Panc1 (cell line): ENCODE measurements around the gene LIMK2. TPM values are rescaled to one million over a fixed set of nuclear protein-coding genes. Genes with fewer than 3 reads are reported as not detected.

Experiments used
- ATAC-seq: fragments of 200-7000 bp; cut with Tn5 transposase; 2 replicates; pipeline ENCODE4 v1.9.1; 2020; ENCODE audit warnings: mild to moderate bottlenecking, moderate library complexity
- BruUV-seq: library from RNA; stranded (reverse); fragments of 400-500 nt; replicated peaks from 2 replicates; lab custom pipeline; 2021; lab: Mats Ljungman, UMichigan
- CTCF ChIA-PET: fragments of 300-600 bp; sonication (Branson Sonifier 250); formaldehyde crosslinking; loops from one replicate; lab custom pipeline; 2022; ENCODE audit warnings: antibody characterized with exemption; lab: Charles Lee
- POLR2A ChIA-PET: fragments of 300-600 bp; sonication (Branson Sonifier 250); formaldehyde crosslinking; loops from one replicate; lab custom pipeline; 2022; ENCODE audit warnings: antibody characterized with exemption; lab: Charles Lee
- DNase-seq: peaks from one replicate; pipeline ENCODE4 v3.0.0-alpha.2; 2010; ENCODE audit warnings: low read depth, low spot score
- H3K27ac ChIP-seq: 2 replicates; pipeline ENCODE4 v1.5.1; 2011; ENCODE audit warnings: mild to moderate bottlenecking, low read length, inconsistent platforms
- H3K27me3 ChIP-seq: fragments of 200-500 bp; sonication (Bioruptor generic); 2 replicates; pipeline ENCODE4 v1.6.0; 2014; ENCODE audit warnings: low read length, inconsistent platforms; ENCODE audit not compliant: control insufficient read depth, insufficient read depth
- H3K36me3 ChIP-seq: fragments of 200-500 bp; sonication (Bioruptor generic); 2 replicates; pipeline ENCODE4 v1.5.1; 2014; ENCODE audit warnings: inconsistent platforms, mild to moderate bottlenecking, low read length, moderate library complexity; ENCODE audit not compliant: control insufficient read depth, insufficient read depth
- H3K4me1 ChIP-seq: 2 replicates; pipeline ENCODE4 v1.5.1; 2011; ENCODE audit warnings: inconsistent platforms, mild to moderate bottlenecking, low read length, moderate library complexity; ENCODE audit not compliant: control insufficient read depth, insufficient read depth
- H3K4me3 ChIP-seq, 2 experiments: 2 replicates each; pipeline ENCODE4 v1.5.1; 2011 to 2012; ENCODE audit warnings: low read depth in 2 of 2, low read length in 2 of 2, mild to moderate bottlenecking in 2 of 2, inconsistent platforms in 1 of 2, moderate library complexity in 1 of 2
- H3K9me3 ChIP-seq: fragments of 200-500 bp; sonication (Bioruptor generic); 2 replicates; pipeline ENCODE4 v1.5.1; 2014; ENCODE audit warnings: low read depth, mild to moderate bottlenecking, inconsistent platforms, low read length, moderate library complexity; ENCODE audit not compliant: control insufficient read depth, insufficient read depth
- POLR2AphosphoS5 ChIP-seq: IDR thresholded peaks from 2 replicates; pipeline ENCODE4 v1.6.1; 2012; ENCODE audit warnings: mild to moderate bottlenecking, low read depth, low read length, moderate library complexity
- SIN3A ChIP-seq: IDR thresholded peaks from 2 replicates; pipeline ENCODE4 v1.6.1; 2012; ENCODE audit warnings: low read depth, mild to moderate bottlenecking, low read length, moderate library complexity, borderline replicate concordance; ENCODE audit not compliant: insufficient read depth
- TCF7L2 ChIP-seq: IDR thresholded peaks from 2 replicates; pipeline ENCODE4 v1.6.1; 2011; ENCODE audit warnings: mild to moderate bottlenecking, low read depth, low read length, inconsistent platforms
- in situ Hi-C: cut with HindIII; loops from 2 replicates; pipeline ENCODE4 v1.10.0; 2016; ENCODE audit warnings: low sequenced_read_pairs, low pct_unique_long_range_greater_than_20kb
- intact Hi-C: fragments of 100-400 bp; cut with micrococcal nuclease; formaldehyde crosslinking; loops from one replicate; pipeline ENCODE4 v1.10.0; 2022; ENCODE audit not compliant: unreplicated experiment
- total RNA-seq: library from RNA; stranded (reverse); gene quantifications from one replicate; pipeline ENCODE4 v1.2.1, GENCODE V29; 2021; ENCODE audit not compliant: unreplicated experiment
- TF ChIP-seq, protein P1 (sequence below): fragments of 450-650 bp; IDR thresholded peaks from 2 replicates; pipeline ENCODE4 v1.5.1; 2017; ENCODE audit warnings: mild to moderate bottlenecking
- TF ChIP-seq, protein P2 (sequence below), 2 experiments: IDR thresholded peaks; 2 replicates each; pipeline ENCODE4 v1.6.1; 2011 to 2012; ENCODE audit warnings: low read depth in 2 of 2, control low read depth in 1 of 2, low read length in 1 of 2, mild to moderate bottlenecking in 1 of 2, moderate library complexity in 1 of 2; ENCODE audit not compliant: insufficient read depth in 1 of 2

Gene LIMK2
- total RNA-seq, 1 experiment from 2014 or later, result 12.6 TPM

DNA sequence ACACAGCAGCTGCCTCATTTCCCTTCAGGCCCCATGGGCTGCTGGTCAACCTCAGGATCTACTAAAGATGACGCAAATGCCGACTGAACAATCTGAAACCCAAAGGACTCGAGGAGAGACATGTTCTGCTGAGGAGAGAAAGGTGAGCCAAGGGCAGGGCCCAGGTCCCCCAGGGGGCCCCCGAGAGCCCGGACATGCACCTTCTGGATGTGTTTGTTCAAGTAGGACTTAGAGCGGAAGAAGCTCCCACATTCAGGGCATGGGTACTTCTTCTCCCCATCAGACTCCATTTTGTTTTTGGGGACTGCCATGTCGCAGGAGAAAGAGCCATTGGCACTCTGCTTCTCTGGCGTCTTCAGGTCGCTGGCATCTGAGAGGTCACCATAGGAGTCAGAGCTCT, 114.8 kb downstream of the LIMK2 start:
- no peak overlapping the region for H3K4me3 ChIP-seq
- no peak for TF ChIP-seq SIN3A
- TF ChIP-seq, protein P1, sequence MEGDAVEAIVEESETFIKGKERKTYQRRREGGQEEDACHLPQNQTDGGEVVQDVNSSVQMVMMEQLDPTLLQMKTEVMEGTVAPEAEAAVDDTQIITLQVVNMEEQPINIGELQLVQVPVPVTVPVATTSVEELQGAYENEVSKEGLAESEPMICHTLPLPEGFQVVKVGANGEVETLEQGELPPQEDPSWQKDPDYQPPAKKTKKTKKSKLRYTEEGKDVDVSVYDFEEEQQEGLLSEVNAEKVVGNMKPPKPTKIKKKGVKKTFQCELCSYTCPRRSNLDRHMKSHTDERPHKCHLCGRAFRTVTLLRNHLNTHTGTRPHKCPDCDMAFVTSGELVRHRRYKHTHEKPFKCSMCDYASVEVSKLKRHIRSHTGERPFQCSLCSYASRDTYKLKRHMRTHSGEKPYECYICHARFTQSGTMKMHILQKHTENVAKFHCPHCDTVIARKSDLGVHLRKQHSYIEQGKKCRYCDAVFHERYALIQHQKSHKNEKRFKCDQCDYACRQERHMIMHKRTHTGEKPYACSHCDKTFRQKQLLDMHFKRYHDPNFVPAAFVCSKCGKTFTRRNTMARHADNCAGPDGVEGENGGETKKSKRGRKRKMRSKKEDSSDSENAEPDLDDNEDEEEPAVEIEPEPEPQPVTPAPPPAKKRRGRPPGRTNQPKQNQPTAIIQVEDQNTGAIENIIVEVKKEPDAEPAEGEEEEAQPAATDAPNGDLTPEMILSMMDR, result no peak
- TF ChIP-seq, protein P2, sequence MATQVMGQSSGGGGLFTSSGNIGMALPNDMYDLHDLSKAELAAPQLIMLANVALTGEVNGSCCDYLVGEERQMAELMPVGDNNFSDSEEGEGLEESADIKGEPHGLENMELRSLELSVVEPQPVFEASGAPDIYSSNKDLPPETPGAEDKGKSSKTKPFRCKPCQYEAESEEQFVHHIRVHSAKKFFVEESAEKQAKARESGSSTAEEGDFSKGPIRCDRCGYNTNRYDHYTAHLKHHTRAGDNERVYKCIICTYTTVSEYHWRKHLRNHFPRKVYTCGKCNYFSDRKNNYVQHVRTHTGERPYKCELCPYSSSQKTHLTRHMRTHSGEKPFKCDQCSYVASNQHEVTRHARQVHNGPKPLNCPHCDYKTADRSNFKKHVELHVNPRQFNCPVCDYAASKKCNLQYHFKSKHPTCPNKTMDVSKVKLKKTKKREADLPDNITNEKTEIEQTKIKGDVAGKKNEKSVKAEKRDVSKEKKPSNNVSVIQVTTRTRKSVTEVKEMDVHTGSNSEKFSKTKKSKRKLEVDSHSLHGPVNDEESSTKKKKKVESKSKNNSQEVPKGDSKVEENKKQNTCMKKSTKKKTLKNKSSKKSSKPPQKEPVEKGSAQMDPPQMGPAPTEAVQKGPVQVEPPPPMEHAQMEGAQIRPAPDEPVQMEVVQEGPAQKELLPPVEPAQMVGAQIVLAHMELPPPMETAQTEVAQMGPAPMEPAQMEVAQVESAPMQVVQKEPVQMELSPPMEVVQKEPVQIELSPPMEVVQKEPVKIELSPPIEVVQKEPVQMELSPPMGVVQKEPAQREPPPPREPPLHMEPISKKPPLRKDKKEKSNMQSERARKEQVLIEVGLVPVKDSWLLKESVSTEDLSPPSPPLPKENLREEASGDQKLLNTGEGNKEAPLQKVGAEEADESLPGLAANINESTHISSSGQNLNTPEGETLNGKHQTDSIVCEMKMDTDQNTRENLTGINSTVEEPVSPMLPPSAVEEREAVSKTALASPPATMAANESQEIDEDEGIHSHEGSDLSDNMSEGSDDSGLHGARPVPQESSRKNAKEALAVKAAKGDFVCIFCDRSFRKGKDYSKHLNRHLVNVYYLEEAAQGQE (IDR thresholded peaks at IDR 0.05; ENCODE audit: insufficient read depth in 1 of 2, low read depth in 2 of 2, low read length in 1 of 2), result no peak
- TF ChIP-seq POLR2AphosphoS5, result no peak
- TF ChIP-seq TCF7L2, result no peak
- no peaks in the 10 kb centered on the region for H3K36me3 ChIP-seq
- ChIA-PET POLR2A (no interaction called here), CTCF (no interaction called here)
- no peak overlapping the region for H3K27ac ChIP-seq
- no peaks in the 10 kb centered on the region for H3K27me3 ChIP-seq
- no peak for ATAC-seq
- intact Hi-C loops, result no loop called here
- no TSS peak for BruUV-seq
- H3K4me1 ChIP-seq, result no peaks in the 10 kb centered on the region
- no peaks in the 10 kb centered on the region for H3K9me3 ChIP-seq
- in situ Hi-C loops, result no loop called here
- no peak for DNase-seq

DNA sequence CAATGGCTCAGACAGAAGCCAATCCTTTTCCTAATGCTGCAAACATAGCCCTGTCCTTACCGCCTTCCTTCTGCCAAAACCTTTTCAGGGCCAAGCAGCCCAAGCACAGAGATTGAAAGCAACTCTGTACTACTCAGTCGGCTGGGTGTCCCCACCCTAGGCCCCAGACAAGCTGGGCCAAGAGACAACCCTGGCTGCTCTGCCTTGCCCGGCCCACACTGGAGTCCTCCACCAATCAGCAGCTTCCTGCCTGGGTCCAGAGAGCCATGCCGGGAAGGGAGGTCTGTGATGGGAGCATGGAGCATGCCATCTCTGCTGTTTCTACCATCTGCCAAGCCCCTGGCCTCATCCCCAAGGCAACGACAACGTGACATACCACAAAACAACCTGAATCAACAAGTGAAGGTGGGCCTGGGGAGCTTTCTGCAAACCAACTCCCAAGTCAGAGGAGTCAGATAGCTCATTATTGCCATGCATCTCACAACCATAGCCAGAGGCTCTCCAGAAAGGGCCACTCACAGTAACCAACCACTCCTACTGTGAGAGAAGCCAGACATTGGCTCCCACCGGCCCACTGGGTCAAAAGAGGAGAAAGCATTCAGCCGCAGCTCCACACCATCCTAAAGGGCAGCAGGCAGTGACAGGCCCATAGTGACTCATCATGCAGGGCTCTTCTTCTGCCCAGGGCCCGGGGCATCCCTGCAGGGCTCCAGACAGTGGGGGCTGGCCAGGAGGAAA, 115.9 kb downstream of the LIMK2 start:
- DNase-seq (no peak), ATAC-seq (no peak)
- Histone ChIP-seq H3K4me1 (no peaks in the 10 kb centered on the region), H3K4me3 (no peak overlapping the region), H3K27ac (no peak overlapping the region), H3K27me3 (no peaks in the 10 kb centered on the region), H3K9me3 (no peaks in the 10 kb centered on the region), H3K36me3 (no peaks in the 10 kb centered on the region)
- TF ChIP-seq SIN3A (no peak), POLR2AphosphoS5 (no peak)
- TF ChIP-seq, protein P1, result no peak
- TF ChIP-seq, protein P2 (IDR thresholded peaks at IDR 0.05; ENCODE audit: insufficient read depth in 1 of 2, low read depth in 2 of 2, low read length in 1 of 2), result no peak
- intact Hi-C loops (no loop called here), in situ Hi-C loops (no loop called here)
- BruUV-seq, result no TSS peak
- ChIA-PET POLR2A (no interaction called here), CTCF (no interaction called here)
